SKM-1 treated with dmso at 0.1 percent for 144 hours (cell line): ENCODE data around the gene PEPD.

Experiments
- DNase-seq: peaks from one replicate; lab custom pipeline; 2025; ENCODE audit not compliant: unreplicated experiment; lab: John Stamatoyannopoulos, UW

The PEPD gene

DNA sequence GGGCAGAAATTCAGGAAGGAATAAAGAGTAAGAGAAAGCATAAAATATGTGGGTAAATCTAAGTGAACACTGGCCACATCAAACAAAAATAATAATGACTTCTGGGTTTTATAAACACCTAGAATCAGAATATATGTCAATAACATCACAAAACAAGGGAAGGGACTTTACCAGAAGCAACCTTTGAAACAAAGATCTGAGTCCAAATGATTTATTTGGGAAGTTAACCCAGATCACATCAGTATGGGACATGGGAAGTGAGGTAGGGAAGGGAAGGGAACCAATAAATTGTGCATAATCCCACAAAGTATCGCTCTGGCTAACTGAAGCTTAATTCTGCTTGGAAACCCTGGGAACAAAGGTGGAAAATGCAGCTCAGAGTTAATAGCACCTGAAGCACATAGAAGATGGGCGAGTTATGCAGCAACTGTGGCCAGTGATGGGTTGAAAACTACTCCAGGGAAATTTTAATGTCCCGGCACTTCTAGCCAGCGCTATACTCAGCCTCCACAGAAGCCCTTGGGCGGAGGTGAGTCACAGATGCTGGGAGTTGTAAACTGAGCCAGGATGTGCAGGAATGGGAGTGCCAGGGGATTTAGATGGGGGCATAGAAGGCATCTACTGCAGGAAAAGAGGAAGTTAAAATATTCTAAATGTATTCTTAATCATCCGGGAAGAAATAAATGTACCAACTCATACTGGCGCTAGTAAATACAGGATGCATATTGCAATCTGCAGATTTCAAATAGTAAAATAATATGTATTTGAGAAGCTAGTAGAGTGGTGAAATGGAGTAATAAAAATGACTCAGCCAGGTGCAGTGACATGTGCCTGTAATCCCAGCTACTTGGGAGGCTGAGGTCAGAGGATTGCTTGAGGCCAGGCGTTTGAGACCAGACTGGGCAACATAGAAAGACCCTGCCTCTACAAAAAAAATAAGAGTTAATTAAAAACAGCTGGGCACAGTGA lies 182.3 kb downstream of the PEPD start:
- no peak for DNase-seq
